ENCODE data around the gene MSI2. TPM values are rescaled to one million over a fixed set of nuclear protein-coding genes. Genes with fewer than 3 reads are reported as not detected.

The MSI2 gene
- polyA plus RNA-seq, 1 experiment: 9.2 TPM

GRCh38 chr17:57532556-57532955 is 276.2 kb downstream of the MSI2 start:
- Histone ChIP-seq H3K4me3 (ENCODE audit: low read depth, low read length) (no peak overlapping the region), H3K27me3 (ENCODE audit: control insufficient read depth, insufficient read depth, low read length) (no peaks in the 10 kb centered on the region), H3K36me3 (ENCODE audit: control insufficient read depth, insufficient read depth, low read length) (no peaks in the 10 kb centered on the region)
- CTCF ChIA-PET: no interaction called here
- TF ChIP-seq, protein P1, sequence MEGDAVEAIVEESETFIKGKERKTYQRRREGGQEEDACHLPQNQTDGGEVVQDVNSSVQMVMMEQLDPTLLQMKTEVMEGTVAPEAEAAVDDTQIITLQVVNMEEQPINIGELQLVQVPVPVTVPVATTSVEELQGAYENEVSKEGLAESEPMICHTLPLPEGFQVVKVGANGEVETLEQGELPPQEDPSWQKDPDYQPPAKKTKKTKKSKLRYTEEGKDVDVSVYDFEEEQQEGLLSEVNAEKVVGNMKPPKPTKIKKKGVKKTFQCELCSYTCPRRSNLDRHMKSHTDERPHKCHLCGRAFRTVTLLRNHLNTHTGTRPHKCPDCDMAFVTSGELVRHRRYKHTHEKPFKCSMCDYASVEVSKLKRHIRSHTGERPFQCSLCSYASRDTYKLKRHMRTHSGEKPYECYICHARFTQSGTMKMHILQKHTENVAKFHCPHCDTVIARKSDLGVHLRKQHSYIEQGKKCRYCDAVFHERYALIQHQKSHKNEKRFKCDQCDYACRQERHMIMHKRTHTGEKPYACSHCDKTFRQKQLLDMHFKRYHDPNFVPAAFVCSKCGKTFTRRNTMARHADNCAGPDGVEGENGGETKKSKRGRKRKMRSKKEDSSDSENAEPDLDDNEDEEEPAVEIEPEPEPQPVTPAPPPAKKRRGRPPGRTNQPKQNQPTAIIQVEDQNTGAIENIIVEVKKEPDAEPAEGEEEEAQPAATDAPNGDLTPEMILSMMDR (IDR thresholded peaks at IDR 0.05; ENCODE audit: insufficient read depth, low read depth, low read length): no peak
- POLR2A ChIA-PET: no interaction called here
- no peak for DNase-seq (ENCODE audit: low read depth)

GRCh38 chr17:57532966-57533365 is 276.6 kb downstream of the MSI2 start:
- CTCF ChIA-PET: no interaction called here
- Histone ChIP-seq H3K27me3 (ENCODE audit: control insufficient read depth, insufficient read depth, low read length) (no peaks in the 10 kb centered on the region), H3K36me3 (ENCODE audit: control insufficient read depth, insufficient read depth, low read length) (no peaks in the 10 kb centered on the region), H3K4me3 (ENCODE audit: low read depth, low read length) (no peak overlapping the region)
- TF ChIP-seq, protein P1 (IDR thresholded peaks at IDR 0.05; ENCODE audit: insufficient read depth, low read depth, low read length): no peak
- POLR2A ChIA-PET: no interaction called here
- no peak for DNase-seq (ENCODE audit: low read depth)

DNA sequence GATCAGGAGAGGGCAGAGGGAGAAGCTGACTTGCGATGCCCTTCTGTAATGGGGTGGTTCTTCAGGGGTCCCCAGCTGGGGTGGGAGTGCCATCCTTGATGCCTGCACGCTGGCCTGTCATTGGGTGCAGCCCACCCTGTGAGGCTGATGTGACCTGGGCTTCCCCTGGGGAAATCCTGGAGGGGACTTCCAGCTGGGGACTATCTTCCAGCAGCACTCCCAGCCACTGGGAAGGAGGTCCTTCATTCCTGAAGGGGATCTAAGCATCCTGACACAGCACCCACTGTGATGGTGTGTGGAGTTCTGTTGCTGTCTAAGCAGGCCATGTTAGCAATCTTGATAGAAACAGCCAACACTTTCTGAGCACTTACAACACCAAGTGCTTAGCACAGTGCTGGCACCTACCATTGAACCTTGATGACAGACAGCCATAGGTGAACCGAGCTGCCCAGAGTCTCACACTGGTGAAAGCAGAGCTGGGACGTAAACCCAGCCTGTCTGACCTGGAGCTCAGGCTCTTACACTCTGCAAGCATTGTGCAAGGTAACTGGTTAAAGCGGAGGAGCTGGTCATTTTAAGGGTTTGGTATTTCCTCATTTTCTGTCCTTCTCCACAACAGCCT is 277.5 kb downstream of the MSI2 start:
- ChIA-PET CTCF (no interaction called here), POLR2A (no interaction called here)
- Histone ChIP-seq H3K36me3 (ENCODE audit: control insufficient read depth, insufficient read depth, low read length) (no peaks in the 10 kb centered on the region), H3K4me3 (ENCODE audit: low read depth, low read length) (no peak overlapping the region), H3K27me3 (ENCODE audit: control insufficient read depth, insufficient read depth, low read length) (no peaks in the 10 kb centered on the region)
- no peak for DNase-seq (ENCODE audit: low read depth)
- TF ChIP-seq, protein P1 (IDR thresholded peaks at IDR 0.05; ENCODE audit: insufficient read depth, low read depth, low read length): no peak

- TF ChIP-seq, protein P1 (IDR thresholded peaks at IDR 0.05; ENCODE audit: insufficient read depth, low read depth, low read length): no peak
- ChIA-PET CTCF (no interaction called here), POLR2A (no interaction called here)
- no peak overlapping the region for H3K4me3 ChIP-seq (ENCODE audit: low read depth, low read length)
- H3K27me3 ChIP-seq (ENCODE audit: control insufficient read depth, insufficient read depth, low read length): no peaks in the 10 kb centered on the region
- H3K36me3 ChIP-seq (ENCODE audit: control insufficient read depth, insufficient read depth, low read length): no peaks in the 10 kb centered on the region
- DNase-seq (ENCODE audit: low read depth): no peak
Observed at GRCh38 chr17:57534863-57535248, 278.5 kb downstream of the MSI2 start.

DNA sequence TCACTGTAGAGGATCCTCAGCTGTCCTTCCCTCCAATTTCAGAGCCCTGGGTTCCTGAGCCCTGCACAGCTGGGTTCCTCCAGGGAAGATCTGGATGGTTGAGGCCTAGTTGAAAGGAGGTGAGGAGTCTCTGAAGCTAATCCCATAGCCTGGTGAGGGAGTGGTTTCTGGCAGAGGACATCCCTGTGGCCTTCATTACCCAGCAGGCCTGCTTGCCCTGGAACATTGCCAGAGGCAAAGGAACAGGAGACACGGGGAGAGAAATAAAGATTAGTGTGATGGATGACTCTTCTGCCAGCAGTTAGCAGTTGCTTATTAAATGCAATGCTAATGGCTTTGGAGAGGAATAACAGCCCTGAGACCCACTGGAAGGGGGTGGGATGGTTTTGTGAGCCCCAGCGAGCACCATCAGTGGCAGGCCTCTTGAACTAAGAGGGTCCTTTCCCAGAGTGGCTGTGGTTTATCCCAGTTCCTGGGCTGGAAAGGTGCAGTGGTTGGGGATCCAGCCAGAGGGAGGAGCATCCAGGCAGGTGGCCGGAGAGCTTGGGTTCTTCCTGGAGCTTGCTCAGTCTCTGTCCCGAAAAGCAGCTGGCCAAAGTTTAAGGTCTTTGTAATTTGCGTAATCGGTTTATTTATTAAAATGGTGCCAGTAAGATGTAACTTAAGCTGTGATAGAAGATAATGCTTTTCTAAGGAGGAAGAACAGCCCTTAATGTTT is 279.1 kb downstream of the MSI2 start:
- no peak for DNase-seq (ENCODE audit: low read depth)
- POLR2A ChIA-PET: no interaction called here
- TF ChIP-seq, protein P1 (IDR thresholded peaks at IDR 0.05; ENCODE audit: insufficient read depth, low read depth, low read length): no peak

More for the DNA sequence above, 279.1 kb downstream of the MSI2 start:
- no peak overlapping the region for H3K4me3 ChIP-seq (ENCODE audit: low read depth, low read length)
- CTCF ChIA-PET: interaction anchor here (1.3 kb wide), 1 partner anchor 28 kb away, joined by 3 read pairs; no protein-coding TSS in a partner anchor
- no peaks in the 10 kb centered on the region for H3K36me3 ChIP-seq (ENCODE audit: control insufficient read depth, insufficient read depth, low read length)
- H3K27me3 ChIP-seq (ENCODE audit: control insufficient read depth, insufficient read depth, low read length): no peaks in the 10 kb centered on the region
